NCI-H69 (cell line): ENCODE measurements around the gene NLN.

Experiments
- DNase-seq: peaks from one replicate; lab custom pipeline; 2025; lab: John Stamatoyannopoulos, UW

Gene NLN

DNA sequence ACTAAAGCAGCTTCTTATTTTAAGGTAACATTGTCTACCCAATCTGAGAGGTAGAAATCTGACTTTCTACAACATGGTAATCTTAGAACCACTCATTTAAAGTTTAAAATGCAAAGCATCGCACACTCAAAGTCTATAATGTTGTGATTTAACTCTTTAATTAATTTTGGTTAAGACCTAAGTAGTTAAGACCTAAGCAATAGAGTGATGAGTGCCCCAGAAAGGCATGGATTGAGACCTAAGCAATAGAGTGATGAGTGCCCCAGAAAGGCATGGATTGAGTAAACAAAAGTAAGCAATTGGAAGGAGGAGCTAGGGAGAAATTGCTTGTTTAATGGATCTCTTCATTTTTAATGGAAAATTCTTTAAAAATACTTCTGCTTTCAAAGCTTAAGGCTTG is 86.8 kb downstream of the NLN start:
- DNase-seq: no peak

DNA sequence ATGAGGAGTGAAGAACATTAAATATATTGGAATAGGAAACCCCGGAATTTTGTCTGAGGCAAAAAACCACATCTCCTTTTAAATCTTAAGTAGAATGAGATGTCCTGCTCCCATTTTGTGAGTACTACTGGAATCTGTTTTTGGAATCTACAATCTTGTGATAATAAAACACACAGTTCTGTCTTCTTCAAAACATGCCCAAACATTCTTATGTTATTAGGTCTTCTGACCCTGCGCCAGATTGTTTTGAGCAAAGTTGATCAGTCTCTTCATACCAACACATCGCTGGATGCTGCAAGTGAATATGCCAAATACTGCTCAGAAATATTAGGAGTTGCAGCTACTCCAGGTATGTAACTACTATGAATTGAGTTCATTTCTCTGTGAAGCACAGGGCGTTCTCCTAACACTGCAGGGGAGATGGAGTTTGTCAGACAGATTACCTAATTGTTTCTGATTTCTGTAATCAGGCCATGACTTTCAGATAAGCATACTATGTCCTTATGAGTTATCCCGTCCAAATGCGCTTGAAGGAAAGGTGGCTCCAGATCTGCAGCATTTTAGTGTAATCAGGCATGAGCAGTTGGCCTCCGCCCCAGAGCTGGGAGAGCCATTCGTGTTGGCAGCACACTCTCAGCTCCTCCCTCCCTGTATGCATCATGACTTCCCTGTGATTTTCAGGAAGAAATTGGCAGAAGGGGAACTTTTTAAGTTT is 88.0 kb downstream of the NLN start:
- DNase-seq: no peak

DNA sequence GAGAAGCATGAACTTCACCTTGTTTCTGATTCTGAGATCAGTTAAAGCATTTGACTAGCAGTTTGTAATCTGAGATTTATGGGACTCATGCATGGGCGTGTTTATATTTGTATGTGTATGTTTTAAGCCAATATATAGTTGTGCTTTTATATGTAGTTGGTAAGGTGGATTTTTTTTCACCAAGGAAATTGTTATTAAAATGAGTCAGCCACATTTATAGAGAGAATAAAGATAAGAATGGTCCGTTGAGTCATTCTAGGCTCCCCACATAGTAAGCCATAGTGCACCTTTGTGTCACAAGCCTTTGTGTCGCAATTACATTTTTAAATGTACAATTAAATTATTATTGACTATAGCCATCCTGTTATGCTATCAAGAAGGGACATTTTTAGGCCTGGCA is 89.0 kb downstream of the NLN start:
- DNase-seq: no peak

GRCh38 chr5:65811885-65812284 is 89.9 kb downstream of the NLN start:
- no peak for DNase-seq

DNA sequence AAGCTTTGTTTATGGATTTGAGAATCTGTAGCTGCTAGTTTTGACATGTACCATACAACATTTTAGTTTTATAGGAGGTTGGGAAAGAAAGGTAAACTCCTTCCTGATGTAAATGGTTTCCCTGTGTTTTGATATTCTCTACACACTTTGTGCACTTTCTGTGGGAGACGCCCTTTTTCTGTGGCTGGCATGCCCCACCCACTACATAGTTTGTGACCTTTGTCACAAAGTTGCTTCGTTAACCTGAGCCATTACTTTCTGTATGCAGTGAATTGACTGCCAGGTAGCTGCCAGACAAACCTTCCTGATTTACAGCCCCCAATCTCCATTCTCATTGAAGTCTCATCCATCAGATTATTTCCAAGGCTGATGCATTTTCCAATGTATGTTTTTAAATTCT is 90.6 kb downstream of the NLN start:
- DNase-seq: no peak

GRCh38 chr5:65813174-65813573 is 91.2 kb downstream of the NLN start:
- no peak for DNase-seq

GRCh38 chr5:65815161-65815560 is 93.2 kb downstream of the NLN start:
- peak; percentile 62 for DNase-seq

GRCh38 chr5:65816729-65817128 is 94.7 kb downstream of the NLN start:
- no peak for DNase-seq

DNA sequence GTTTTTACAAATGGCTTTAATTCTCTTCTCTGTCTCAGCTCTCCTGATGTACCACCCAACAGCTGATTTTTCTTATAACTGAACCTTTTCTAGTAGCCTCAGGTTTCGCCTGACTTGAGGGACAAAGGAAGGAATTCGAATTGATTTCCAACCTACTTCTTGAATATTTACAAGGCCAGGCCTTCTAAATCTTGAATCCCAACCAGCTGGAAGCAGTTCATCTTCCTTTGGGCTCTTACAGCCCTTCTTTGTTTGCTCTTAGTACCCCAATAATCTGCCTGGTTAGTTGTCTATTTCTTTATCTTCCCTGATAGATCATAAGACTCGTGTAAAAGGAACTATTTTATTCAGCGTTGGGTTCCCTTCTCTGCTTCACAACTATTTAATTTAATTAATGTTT is 95.9 kb downstream of the NLN start:
- DNase-seq: no peak

- no peak for DNase-seq
Measured at GRCh38 chr5:65818592-65818991, 96.6 kb downstream of the NLN start.

DNA sequence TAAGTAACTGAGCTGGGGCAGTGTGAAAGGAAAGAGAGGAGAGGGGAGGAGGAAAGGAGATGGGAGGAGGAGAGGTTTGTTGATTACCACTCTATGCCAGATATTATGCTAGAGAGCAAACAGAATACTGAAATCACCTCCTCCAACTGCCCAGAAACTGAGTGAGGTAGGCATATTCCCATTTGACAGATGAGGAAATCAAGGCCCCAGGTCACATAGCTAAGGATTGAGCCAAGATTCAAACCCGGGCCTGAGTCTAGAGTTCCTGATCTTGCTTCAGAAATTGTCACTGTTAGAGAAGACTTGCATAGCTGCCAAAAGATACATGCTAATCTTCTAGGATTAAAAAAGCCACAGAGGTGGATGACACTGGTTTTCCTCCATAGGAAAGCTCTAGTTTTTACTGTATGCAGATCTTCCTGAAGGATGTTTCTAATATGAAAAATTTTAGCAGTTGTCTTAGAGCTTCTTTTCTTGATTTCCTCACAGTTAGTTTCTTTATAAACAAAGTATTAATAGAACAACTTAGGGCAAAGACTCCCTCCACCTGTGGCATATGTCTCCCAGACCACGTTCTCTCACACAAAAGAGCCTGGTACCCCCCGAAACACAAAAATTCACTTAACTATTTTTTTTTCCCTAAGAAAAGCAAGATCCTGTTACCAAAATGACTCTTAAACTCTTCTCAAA is 97.4 kb downstream of the NLN start:
- DNase-seq: no peak

GRCh38 chr5:65819905-65820240 is 97.9 kb downstream of the NLN start:
- no peak for DNase-seq

- no peak for DNase-seq
Measured at GRCh38 chr5:65820373-65820772, 98.4 kb downstream of the NLN start.

- DNase-seq: no peak
Measured at GRCh38 chr5:65821966-65822365, 100.0 kb downstream of the NLN start.

GRCh38 chr5:65822710-65823109 is 100.7 kb downstream of the NLN start:
- no peak for DNase-seq

- DNase-seq: no peak
Measured at GRCh38 chr5:65823204-65823603, 101.2 kb downstream of the NLN start.

DNA sequence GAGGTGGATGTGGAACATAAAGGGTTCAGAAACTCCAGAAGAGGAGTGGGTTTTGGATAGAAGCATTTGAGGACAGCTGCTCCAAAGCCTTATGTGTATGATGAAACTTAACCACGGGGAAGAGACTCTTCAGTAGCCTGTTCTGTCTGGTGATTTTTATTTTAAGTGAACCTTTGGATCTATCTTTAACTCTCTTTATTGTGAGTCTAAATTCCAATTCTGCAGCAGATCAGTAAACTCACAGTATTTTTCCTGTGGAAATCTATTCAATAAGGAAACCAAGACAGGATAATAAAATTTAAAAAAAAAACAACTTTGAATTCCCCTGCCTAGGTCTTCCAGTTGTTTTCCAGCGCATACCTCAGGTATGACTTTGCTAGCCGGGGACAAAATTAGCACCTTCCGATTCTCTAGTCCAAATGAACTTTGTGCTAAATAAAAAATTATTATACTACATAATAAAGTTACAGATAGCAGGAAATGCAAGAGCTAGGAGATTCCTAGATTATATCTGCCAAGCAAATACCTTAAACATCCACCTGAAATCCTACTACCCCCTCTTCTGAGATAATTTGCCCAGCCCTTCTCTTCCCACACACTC is 101.9 kb downstream of the NLN start:
- no peak for DNase-seq

- no peak for DNase-seq
Measured at GRCh38 chr5:65825408-65826328, 103.7 kb downstream of the NLN start.

GRCh38 chr5:65828022-65828896 is 106.3 kb downstream of the NLN start:
- no peak for DNase-seq

GRCh38 chr5:65830856-65831255 is 108.9 kb downstream of the NLN start:
- DNase-seq: no peak

- DNase-seq: no peak
Measured at GRCh38 chr5:65831276-65831675, 109.3 kb downstream of the NLN start.

DNA sequence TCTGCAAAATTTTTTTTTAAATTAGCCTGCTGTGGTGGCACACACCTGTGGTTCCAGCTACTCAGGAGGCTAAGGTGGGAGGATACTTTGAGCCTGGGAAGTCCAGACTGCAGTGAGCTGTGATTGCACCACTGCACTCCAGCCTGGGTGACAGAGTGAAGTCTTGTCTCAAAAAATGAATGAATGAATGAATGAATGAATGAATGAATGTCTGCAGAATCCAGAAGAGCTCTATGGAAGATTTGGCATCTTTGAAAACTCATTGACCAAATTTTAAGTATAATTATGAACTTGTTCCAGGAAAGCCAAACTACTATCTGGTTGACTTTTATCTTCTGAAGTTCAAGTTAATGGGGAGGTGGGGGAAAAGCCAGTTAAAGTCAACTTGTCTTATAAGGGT is 110.1 kb downstream of the NLN start:
- no peak for DNase-seq
